Mammary epithelial cell (primary cell): ENCODE measurements around the gene RAD51B.

Experiments used
- CTCF ChIP-seq, 2 donors: IDR thresholded peaks in 1 of 2; conservative IDR thresholded peaks in 1 of 2; 2 replicates each; pipeline ENCODE4 v1.5.1; 2011 to 2012; ENCODE audit warnings: inconsistent platforms in 2 of 2, low read length in 2 of 2, mild to moderate bottlenecking in 2 of 2, control low read depth in 1 of 2, low read depth in 1 of 2; ENCODE audit not compliant: insufficient read depth in 1 of 2; ENCODE audit errors: extremely low read depth in 1 of 2
- EZH2 ChIP-seq: IDR thresholded peaks from 2 replicates; pipeline ENCODE4 v1.6.1; 2012; ENCODE audit warnings: low read length, inconsistent platforms, borderline replicate concordance

DNA sequence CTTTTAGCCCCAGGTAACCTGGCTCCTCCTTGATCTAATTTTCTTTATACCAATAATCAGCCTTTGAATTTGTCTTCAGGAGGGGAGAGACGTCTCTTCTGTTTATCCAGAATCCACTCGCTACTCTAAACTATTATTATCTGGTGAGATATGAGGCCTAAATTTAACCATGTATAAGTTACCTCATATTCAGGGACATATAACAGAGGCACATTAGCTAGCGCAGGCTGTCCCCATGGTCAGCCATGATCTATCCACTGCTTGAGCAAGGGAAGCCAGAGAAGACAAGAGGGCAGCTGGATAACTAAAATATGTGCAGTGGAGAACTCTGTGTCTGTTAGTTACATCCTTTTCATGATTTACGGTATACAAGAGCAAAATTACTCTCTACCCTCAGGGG, 481.0 kb downstream of the RAD51B start:
- TF ChIP-seq EZH2 = no peak
- no peak for TF ChIP-seq CTCF (conservative IDR thresholded peaks at IDR 0.05 in 1 of 2, IDR thresholded peaks at IDR 0.05 in 1 of 2; ENCODE audit: extremely low read depth in 1 of 2, insufficient read depth in 1 of 2, low read depth in 1 of 2, low read length in 2 of 2)
